HEK293T (cell line): ENCODE measurements around the gene AKAP6.
"Not testable (repeated sequence)": the region's sequence is repeated elsewhere in the genome, so short reads cannot be mapped to it uniquely, and the experiment has no call there.

Experiments used
- CTCF ChIA-PET: fragments of 350-600 bp; formaldehyde crosslinking; extraction: SDS; loops from one replicate; lab custom pipeline; 2021; ENCODE audit warnings: antibody characterized with exemption, inconsistent platforms; lab: Yijun Ruan, JAX
- POLR2A ChIA-PET: fragments of 350-600 bp; formaldehyde crosslinking; extraction: SDS; loops from one replicate; lab custom pipeline; 2020; ENCODE audit warnings: antibody characterized with exemption, inconsistent platforms; lab: Yijun Ruan, JAX
- DNase-seq: peaks from one replicate; pipeline ENCODE4 v3.0.0; 2012; ENCODE audit warnings: mixed read lengths; ENCODE audit errors: extremely low spot score
- ARNT ChIP-seq: fragments of 450-650 bp; IDR thresholded peaks from 2 replicates; pipeline ENCODE4 v1.6.1; 2017; ENCODE audit warnings: mild to moderate bottlenecking
- BHLHE40 ChIP-seq: fragments of 450-650 bp; IDR thresholded peaks from 2 replicates; pipeline ENCODE4 v1.6.1; 2016; ENCODE audit warnings: mild to moderate bottlenecking, moderate library complexity, borderline replicate concordance
- CTBP1 ChIP-seq: fragments of 450-650 bp; IDR thresholded peaks from 2 replicates; pipeline ENCODE4 v1.6.1; 2016; ENCODE audit warnings: borderline replicate concordance
- ELF4 ChIP-seq: fragments of 450-650 bp; IDR thresholded peaks from 2 replicates; pipeline ENCODE4 v1.6.1; 2017; ENCODE audit warnings: antibody characterized with exemption
- FOXA1 ChIP-seq: fragments of 450-650 bp; IDR thresholded peaks from 2 replicates; pipeline ENCODE4 v1.6.1; 2016; ENCODE audit warnings: mild to moderate bottlenecking
- FOXK2 ChIP-seq: fragments of 450-650 bp; IDR thresholded peaks from 2 replicates; pipeline ENCODE4 v1.6.1; 2016; ENCODE audit warnings: mild to moderate bottlenecking
- FOXM1 ChIP-seq: fragments of 450-650 bp; IDR thresholded peaks from 2 replicates; pipeline ENCODE4 v1.6.1; 2017; ENCODE audit warnings: mild to moderate bottlenecking, borderline replicate concordance
- HDGF ChIP-seq: fragments of 450-650 bp; IDR thresholded peaks from 2 replicates; pipeline ENCODE4 v1.6.1; 2017; ENCODE audit warnings: antibody characterized with exemption, borderline replicate concordance
- L3MBTL2 ChIP-seq: fragments of 450-650 bp; conservative IDR thresholded peaks from 2 replicates; pipeline ENCODE4 v1.6.1; 2016; ENCODE audit warnings: mild to moderate bottlenecking
- LEF1 ChIP-seq: fragments of 450-650 bp; IDR thresholded peaks from 2 replicates; pipeline ENCODE4 v1.6.1; 2017; ENCODE audit warnings: mild to moderate bottlenecking, borderline replicate concordance
- NFRKB ChIP-seq: fragments of 450-650 bp; IDR thresholded peaks from 2 replicates; pipeline ENCODE4 v1.6.1; 2016; ENCODE audit warnings: mild to moderate bottlenecking, moderate library complexity
- SP1 ChIP-seq: fragments of 450-650 bp; IDR thresholded peaks from 2 replicates; pipeline ENCODE4 v1.6.1; 2017
- SUZ12 ChIP-seq: fragments of 450-650 bp; IDR thresholded peaks from 2 replicates; pipeline ENCODE4 v1.6.1; 2016; ENCODE audit warnings: mild to moderate bottlenecking
- TARDBP ChIP-seq: fragments of 450-650 bp; IDR thresholded peaks from 2 replicates; pipeline ENCODE4 v1.6.1; 2016
- ZNF384 ChIP-seq: fragments of 450-650 bp; IDR thresholded peaks from 2 replicates; pipeline ENCODE4 v1.6.1; 2016
- TF ChIP-seq, protein P1 (sequence below): fragments of 450-650 bp; IDR thresholded peaks from 2 replicates; pipeline ENCODE4 v1.6.1; 2016

AKAP6 gene

DNA sequence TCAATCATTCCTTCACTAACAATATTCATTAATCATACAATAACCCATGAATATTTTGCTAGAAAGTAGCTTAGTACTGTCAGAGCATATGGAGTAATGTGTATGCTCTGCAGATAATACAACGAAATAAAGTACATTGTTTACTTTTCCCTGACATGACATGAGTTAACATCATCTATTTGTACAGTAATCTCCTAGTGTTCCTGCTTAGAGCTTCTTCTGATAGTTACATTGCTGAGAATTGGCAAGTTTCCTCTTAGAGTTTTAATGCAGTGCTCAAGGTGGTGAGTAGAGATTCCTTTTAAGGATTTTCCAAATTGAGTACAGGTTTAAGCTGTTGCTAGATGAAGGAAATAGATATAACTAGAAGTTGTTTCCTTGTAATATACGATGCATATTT is 445.1 kb downstream of the AKAP6 start:
- TF ChIP-seq HDGF, result no peak
- no peak for TF ChIP-seq ZNF384
- no peak for TF ChIP-seq SUZ12
- no peak for TF ChIP-seq FOXM1
- TF ChIP-seq, protein P1, sequence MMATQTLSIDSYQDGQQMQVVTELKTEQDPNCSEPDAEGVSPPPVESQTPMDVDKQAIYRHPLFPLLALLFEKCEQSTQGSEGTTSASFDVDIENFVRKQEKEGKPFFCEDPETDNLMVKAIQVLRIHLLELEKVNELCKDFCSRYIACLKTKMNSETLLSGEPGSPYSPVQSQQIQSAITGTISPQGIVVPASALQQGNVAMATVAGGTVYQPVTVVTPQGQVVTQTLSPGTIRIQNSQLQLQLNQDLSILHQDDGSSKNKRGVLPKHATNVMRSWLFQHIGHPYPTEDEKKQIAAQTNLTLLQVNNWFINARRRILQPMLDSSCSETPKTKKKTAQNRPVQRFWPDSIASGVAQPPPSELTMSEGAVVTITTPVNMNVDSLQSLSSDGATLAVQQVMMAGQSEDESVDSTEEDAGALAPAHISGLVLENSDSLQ, result no peak
- TF ChIP-seq CTBP1, result no peak
- no peak for DNase-seq
- CTCF ChIA-PET, result no interaction called here

DNA sequence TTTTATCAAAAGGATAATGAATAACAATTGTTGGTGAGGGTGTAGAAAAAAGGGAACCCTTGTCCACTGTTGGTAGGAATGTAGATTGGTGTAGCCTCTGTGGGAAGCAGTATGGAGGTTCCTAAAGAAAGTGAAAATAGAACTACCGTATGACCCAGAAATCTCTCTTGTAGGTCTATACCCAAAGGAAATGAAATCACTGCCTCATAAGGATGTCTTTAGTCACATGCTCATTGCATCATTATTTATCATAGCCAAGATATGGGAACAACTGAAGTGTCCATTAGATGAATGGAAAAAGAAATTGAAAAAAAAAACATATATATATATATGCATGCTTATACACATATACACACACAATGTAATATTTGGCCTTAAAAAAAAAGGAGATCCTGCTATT is 450.7 kb downstream of the AKAP6 start:
- no peak for DNase-seq
- ChIA-PET CTCF (no interaction called here), POLR2A (no interaction called here)
- TF ChIP-seq BHLHE40 (no peak), FOXA1 (no peak), ARNT (no peak), NFRKB (no peak), FOXK2 (no peak)

More for the DNA sequence above, 445.1 kb downstream of the AKAP6 start:
- POLR2A ChIA-PET, result no interaction called here

DNA sequence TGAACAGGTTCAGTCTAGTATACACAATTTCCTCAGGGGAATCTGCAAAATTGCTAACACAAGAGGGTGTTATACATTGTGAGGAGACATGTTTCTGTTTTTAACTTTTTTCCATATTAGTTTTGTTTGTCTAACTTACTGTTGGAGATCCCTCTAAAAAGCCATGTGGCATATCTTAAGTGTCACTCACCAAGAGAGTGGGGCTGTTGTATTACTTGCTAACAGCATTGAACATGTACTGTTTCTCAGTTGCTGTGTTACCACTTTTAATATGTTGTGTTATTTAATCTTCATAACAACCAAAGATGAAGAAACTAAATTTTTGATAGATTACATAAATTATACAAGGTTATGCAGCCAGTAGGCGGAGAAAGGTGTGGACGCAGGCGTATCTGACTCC is 455.3 kb downstream of the AKAP6 start:
- DNase-seq, result no peak
- CTCF ChIA-PET, result no interaction called here
- no peak for TF ChIP-seq CTBP1
- no peak for TF ChIP-seq ELF4
- no peak for TF ChIP-seq SP1
- TF ChIP-seq ARNT, result no peak
- no peak for TF ChIP-seq SUZ12
- TF ChIP-seq LEF1, result no peak
- no peak for TF ChIP-seq NFRKB
- TF ChIP-seq FOXM1, result no peak
- no peak for TF ChIP-seq BHLHE40
- TF ChIP-seq TARDBP, result no peak
- TF ChIP-seq HDGF, result no peak
- TF ChIP-seq FOXK2, result no peak
- no peak for TF ChIP-seq L3MBTL2
- no peak for TF ChIP-seq FOXA1
- POLR2A ChIA-PET, result no interaction called here

DNA sequence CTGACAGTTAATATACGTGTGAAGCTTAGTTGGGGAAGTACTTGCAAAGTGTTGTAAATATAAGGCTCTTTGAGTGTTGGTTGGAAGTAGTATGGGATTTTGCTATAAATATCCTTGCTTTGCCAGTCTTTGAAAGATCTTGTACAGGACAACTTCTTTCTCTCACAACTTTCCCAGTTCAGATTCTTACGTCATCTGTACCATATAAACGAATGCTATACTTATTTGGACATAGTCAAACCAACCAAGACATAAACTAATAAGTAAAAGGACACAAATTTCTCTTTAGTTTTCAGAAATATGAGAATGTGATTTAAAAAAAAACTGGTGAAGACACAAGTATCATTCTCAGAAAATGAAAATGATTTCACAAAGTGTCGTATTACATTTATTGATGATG is 456.5 kb downstream of the AKAP6 start:
- ChIA-PET POLR2A (no interaction called here), CTCF (no interaction called here)
- no peak for TF ChIP-seq ARNT
- no peak for TF ChIP-seq ELF4
- no peak for TF ChIP-seq HDGF
- no peak for TF ChIP-seq SUZ12
- TF ChIP-seq FOXA1, result no peak
- TF ChIP-seq, protein P1, result no peak
- TF ChIP-seq LEF1, result no peak
- TF ChIP-seq CTBP1, result no peak
- no peak for TF ChIP-seq L3MBTL2
- TF ChIP-seq BHLHE40, result no peak
- no peak for TF ChIP-seq FOXK2
- TF ChIP-seq TARDBP, result no peak
- TF ChIP-seq FOXM1, result no peak
- no peak for TF ChIP-seq NFRKB
- no peak for TF ChIP-seq SP1
- TF ChIP-seq ZNF384, result no peak
- no peak for DNase-seq

DNA sequence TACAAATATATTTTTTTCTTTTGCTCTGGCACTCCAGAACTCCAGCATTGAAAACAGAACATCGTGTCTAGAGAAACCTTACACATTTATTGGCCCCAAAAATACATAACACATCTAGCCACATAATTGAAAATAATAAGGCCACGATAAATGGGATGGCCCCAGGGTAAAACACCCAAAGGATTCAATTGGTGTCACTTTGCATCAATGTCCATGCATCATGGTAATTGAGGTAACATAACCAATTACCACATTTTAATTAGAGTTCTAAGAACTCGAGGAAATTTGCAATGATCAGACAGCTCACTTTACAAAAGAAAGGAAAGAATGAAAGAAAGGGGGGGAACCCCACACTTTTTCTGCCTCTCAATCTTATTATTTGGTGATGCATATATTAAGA is 457.8 kb downstream of the AKAP6 start:
- DNase-seq, result no peak
- TF ChIP-seq ZNF384, result no peak
- CTCF ChIA-PET, result no interaction called here
- POLR2A ChIA-PET, result no interaction called here

DNA sequence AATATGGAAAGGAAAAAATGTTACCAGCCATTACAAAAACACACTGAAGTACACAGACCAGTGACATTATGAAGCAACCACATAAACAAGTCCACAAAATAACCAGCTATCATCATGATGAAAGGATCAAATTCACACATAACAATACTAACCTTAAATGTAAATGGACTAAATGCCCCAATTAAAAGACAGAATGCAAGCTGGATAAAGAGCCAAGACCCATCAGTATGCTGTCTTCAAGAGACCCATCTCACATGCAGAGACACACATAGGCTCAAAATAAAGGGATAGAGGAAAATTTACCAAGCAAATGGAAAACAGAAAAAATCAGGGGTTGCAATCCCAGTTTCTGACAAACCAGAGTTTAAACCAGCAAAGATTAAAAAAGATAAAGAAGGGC is 463.9 kb downstream of the AKAP6 start:
- POLR2A ChIA-PET, CTCF ChIA-PET, DNase-seq: not testable (repeated sequence)

DNA sequence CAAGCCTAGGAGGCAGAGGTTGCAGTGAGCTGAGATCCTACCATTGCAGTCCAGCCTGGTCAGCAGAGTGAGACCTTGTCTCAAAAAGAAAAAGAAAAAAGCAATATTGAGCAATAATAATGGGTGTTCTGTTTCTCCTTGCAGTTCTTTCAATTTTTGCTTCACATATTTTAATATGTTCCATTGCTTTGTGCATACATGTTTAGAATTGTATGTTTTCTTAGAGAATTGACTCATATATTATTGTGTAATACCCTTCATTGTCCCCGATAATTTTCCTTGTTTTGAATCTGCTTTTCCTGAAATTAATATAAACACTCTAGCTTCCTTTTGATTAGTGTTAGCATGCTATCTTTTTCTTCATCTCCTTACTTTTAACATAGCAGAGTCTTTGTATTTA is 471.2 kb downstream of the AKAP6 start:
- ChIA-PET CTCF (no interaction called here), POLR2A (no interaction called here)
- DNase-seq, result no peak
- TF ChIP-seq FOXK2 (no peak), CTBP1 (no peak), NFRKB (no peak), L3MBTL2 (no peak), ARNT (no peak), FOXA1 (no peak), BHLHE40 (no peak), SP1 (no peak), ELF4 (no peak), HDGF (no peak), TARDBP (no peak), ZNF384 (no peak), SUZ12 (no peak), FOXM1 (no peak), LEF1 (no peak)
- TF ChIP-seq, protein P1, result no peak
